Activated CD8-positive, alpha-beta memory T cell treated with anti-CD3 and anti-CD28 coated beads for 4 hours (primary cell): ENCODE results near the gene SRPK1.
"Not testable (repeated sequence)": the region's sequence is repeated elsewhere in the genome, so short reads cannot be mapped to it uniquely, and the experiment has no call there.

Source experiments
- DNase-seq, 2 donors: peaks; one replicate each; pipeline ENCODE4 v3.0.0-alpha.2; 2020; ENCODE audit warnings: low read depth in 2 of 2

Gene SRPK1

DNA sequence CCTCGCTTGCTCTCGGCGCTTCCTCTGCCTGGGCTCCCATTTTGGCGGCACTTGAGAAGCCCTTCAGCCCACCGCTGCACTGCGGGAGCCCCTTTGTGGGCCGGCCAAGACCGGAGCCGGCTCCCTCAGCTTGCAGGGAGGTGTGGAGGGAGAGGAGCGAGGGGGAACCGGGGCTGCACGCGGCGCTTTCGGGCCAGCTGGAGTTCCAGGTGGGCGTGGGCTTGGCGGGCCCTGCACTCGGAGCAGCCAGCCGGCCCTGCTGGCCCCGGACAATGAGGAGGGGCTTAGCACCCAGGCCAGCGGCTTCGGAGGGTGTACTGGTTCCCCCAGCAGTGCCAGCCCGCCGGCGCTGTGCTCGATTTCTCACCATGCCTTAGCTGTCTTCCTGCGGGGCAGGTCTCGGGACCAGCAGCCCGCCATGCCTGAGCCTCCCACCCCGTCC is 10.2 kb upstream of the SRPK1 start:
- no peak for DNase-seq

DNA sequence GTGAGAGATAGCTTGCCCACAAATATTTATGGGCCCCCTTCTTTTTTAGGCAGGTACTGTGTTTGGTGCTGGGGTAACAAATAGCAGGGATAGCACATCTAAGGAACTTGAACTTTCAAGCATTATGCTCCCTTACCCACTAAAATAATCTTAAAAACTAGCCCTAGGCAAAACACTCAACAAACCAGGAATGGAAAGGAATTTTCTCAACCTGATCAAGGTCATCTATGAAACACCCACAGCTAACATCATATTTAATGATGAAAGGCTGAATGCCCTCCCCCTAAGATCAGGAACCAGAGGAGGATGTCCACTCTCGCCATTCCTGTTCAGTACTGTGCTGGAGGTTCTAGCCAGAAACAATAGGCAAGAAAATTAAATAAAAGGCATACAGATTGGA is 8.7 kb upstream of the SRPK1 start:
- no peak for DNase-seq

DNA sequence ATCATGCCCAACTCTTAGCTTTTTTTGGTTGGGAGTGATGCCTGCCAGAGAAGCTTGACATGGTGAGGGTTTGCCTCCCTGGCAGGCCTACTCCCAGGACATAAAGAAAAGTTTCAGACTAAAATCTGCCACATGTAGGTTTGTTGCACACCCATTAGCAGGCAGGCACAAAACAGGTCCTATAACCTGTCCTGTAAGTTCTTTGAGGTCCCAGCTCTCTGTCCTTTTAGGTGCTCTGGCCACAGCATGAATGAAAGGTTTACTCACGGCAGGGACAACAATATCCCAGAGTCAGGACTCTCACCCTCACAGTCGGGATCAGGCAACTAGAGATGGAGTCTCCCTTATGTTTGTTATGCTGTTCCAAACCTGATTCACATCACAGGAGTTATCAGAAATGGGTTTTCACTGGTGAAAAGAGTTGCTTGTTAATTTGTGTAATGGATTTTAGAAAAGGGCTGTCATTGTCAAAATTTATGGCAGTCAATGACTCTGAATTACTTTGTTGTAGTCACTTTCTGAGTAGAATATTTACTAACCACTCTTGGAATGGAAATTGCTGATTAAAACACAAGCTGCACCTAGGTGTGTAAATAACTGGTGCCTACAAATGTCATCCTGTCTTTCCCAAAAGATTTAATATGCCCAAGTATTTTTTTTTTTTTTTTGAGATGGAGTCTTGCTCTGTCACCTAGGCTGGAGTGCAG is 5.8 kb upstream of the SRPK1 start:
- DNase-seq = no peak

DNA sequence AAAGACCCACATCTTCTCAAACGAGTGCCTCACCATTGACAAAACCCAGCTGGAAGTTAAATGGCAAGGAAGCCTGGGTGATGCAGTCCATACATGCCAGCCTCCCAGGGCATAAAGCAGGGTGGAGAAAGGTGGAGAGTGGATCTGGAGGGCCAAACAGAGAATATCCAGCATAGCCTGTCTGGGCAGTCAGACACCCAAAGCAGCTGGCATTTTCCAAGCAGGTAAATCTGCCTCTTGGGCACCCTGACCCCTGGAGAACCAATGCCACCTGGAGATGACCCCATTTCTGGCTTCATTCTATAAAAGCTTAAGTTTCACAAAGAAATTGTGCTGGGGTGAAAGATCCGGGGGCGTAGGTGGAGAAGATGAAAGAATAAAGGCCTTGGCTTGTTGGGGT is 5.1 kb upstream of the SRPK1 start:
- DNase-seq = no peak

DNA sequence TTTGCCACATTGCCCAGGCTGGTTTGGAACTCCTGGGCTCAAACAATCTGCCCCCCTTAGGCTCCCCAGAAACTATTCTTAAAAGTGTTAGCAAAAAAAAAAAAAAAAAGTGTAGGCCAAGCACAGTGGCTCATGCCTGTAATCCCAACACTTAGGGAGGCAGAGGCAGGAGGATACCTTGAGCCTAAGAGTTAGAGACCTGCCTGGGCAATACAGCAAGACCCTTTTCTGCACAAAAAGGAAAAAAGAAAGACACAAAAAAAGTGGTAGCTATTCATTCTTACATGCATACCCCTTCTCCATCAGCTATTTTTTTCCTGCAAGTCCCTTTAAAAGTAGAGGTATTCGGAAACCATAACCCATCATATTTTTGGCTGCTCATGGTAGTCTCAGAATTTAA is 3.2 kb upstream of the SRPK1 start:
- no peak for DNase-seq

DNA sequence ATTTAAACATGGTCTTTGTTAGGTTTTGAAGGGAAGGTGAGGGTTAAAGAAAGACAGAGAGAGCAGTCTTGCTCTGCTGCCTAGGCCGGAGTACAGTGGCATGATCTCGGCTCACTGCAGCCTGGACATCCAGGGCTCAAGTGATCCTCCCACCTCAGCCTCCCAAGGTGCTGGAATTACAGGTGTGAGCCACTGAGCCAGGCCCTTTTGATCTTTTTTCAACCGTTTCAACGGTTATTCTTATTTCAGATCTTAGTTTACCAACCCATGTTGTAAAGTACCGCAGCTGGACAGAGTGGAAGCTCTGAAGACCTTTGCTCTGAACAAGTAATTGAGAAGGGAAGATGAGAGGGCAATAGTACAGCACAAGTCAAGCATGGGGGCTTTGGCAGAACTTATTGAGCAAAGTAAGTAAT is 1.2 kb upstream of the SRPK1 start:
- DNase-seq = no peak

DNA sequence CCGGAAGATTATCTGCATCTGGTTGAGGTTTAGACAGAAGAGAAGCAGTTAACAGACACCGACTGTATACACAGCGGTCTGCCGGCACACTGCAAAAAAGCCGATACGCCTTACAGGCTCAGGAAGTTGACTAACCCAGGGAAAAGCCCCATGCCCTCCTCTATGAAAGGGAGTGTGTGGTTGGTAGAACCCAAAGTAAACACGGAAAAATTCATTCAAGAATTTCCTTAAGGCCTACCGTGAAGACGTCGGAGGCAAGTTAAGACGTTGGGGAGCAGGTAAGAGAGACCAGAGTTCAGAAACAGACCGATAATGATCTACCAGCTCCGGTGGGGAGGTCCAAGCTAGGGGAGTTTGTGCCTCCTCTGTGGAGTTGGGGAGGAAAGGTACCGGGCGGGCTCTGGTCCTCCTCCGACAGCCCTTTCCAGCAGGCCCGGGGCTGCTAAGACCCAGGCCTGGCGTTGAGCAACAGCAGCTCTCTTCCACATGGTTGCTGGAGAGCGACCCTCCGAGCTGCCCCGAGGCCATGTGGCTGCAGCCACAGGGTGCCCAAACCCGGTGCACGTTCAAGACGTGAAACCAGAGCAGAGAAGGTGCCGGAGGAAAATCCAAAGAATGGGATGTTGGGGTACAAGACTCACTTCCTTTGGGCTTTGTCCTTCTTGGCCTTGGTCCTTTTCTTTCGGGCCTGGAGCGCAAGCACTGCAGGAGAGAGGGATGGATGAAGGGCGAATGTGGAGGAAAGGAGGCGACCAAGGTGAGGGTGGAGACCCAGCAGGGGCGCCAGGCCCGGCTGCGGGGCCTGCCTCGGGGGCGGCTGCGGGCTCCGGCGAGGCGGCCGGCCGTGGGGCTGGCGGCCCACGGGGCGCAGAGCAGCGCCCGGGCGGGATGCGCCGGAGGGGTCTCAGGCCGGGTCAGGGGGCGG is 809 bp downstream of the SRPK1 start:
- peak in 1 of 2 donors; percentile 33 for DNase-seq

DNA sequence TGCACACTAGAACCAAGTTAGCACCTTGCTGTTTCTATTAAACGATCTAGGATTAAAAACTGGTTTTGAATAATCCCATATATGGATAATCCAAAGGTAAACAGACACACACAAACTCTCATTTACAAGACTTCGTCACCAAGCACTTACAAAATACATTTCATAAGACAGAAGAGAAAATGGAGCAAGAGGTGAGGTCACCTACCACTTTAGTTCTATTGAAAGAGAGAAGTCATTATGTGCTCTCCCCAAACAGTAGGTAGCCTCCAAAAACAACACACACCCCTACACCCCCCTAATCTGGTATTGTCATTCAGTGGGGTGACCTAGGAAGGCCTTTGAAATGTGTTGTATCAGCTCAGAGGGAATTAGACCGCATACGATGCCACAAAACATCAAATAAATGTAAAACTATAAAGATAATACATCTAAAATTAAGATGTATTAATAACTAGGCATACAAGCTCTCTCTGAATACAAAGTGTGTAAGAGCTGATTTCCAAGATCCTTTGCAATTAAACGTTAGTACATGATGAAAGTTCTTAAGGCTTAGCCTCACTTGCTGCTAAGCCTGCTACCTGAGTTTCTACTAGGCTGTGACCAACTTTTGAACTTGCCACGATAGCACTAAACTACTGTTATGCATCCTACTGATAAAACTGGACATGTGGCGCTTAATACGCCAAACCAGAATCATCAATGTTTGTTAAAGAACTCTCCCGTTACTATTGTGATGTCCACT is 1.6 kb downstream of the SRPK1 start:
- no peak for DNase-seq

DNA sequence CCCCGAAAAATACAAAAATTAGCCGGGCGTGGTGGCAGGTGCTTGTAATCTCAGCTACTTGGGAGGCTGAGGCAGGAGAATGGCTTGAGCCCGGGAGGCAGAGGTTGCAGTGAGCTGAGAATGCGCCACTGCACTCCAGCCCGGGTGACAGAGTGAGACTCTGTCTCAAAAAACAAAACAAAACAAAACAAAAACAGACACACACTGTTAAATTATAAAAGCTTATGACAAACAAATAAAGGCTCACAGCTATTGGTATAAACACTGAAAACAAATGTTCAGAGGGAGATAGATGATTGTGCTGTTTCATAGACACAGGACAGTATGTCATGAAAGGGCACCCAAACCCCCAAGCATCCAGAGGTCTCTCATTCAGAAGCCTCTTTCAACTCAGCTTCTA is 4.0 kb downstream of the SRPK1 start:
- not testable (repeated sequence) for DNase-seq

DNA sequence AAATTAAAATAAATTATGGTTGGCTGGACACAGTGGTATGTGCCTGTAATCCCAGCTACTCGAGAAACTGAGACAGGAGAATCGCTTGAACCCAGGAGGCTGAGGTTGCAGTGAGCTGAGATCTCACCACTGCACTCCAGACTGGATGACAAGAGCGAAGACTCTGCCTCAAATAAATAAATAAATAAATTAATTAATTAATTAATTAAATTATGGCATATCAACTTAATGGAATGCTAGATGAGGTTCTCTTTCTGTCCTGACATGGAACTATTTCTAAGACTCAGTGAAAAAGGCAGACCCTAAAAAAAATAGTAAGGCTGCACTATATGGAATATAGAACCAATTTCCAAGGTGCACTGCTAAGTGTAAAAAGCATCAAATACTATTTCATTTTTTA is 4.8 kb downstream of the SRPK1 start:
- DNase-seq = no peak

DNA sequence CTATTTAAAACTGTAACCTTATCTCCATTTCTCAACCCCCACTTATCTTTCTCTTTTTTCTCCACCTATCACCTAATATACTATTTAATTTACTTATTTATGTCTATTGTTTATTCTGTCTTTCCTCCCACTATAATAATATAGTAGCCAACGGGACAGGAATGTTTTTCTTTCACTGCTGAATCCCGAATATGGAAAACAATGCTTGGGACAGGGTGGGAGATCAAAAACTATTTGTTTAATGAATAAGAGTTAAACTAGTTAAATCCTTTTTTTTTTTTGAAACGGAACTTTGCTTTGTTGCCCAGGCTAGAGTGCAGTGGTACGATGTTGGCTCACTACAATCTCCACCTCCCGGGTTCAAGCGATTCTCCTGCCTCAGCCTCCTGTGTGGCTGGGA is 6.4 kb downstream of the SRPK1 start:
- DNase-seq = no peak

DNA sequence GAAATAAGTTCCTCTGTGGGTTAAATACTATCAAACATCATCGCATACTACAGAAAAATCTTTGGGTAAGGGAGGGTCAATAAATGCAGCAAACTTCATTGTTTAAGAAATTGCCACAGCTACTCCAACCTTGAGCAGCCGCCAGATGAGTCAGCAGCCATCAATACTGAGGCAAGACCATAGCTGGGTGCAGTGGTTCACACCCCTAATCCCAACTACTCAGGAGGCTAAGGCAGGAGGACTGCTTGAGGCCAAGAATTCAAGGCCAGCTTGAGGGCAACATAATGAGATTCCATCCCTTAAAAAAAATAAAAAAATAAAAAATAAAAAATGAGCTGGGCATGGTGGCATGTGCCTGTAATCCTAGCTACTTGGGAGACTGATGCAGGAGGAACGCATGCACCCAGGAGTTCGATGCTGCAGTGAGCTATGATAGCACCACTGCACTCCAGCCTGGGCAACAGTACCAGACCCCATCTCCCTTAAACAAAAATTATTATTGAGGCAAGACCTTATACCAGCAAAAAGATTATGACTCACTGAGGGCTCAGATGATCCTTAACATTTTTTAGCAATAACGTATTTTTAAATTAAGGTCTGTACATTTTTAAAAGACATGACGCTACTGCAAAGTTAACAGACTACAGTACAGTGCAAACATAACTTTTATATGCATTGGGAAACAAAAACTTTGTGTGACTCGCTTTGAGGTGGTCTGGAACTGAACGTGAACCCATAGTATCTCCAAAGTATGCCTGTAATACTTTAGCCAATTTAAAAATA is 8.8 kb downstream of the SRPK1 start:
- no peak for DNase-seq

DNA sequence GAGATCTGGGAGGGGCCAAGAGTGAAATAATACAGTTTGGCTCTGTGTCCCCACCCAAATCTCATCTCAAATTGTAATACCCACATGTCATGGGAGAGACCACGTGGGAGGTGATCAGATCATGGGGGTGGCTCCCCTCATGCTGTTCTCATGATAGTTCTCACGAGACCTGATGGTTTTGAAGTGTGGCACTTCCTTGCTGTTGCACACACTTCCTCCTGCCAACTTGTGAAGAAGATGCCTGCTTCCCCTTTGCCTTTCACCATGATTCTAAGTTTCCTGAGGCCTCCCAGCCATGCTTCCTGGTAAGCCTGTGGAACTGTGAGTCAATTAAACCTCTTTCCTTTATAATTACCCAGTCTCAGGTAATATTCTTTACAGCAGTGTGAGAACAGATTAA is 11.3 kb downstream of the SRPK1 start:
- not testable (repeated sequence) for DNase-seq

DNA sequence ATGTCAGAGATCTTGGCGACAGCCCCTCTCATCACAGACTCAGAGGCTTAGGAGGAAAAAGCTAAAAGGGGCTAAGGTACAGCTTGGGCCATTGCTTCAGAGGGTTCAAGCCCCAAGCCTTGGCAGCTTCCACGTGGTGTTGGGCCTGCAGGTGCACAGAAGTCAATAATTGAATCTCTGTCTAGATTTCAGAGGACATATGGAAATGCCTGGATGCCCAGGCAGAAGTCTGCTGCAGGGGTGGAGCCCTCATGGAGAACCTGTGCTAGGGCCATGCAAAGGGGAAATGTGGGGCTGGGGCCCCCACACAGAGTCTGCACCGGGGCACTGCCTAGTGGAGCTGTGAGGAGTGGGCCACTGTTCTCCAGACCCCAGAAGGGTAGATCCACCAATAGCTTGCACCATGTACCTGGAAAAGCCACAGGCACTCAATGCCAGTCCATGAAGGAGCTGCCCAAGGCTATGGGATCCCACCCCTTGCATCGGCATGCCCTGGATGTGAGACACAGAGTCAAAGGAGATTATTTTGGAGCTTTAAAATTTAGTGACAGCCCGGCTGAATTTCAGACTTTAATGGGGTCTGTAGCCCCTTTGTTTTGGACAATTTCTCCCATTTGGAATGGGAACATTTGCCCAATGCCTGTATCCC is 12.0 kb downstream of the SRPK1 start:
- DNase-seq = not testable (repeated sequence)

DNA sequence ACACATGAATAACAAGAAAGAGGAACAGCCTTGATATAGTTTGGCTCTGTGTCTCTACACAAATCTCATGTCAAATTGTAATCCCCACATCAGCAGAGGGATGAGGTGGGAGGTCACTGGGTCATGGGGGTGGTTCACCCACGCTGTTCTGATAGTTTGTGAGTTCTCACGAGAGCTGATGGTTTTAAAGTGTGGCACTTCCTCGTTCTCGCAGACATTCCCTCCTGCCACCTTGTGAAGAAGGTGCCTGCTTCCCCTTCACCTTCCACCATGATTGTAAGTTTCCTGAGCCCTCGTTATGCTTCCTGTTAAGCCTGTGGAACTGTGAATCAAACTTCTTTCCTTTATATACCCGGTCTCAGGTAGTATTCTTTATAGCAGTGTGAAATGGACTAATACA is 13.1 kb downstream of the SRPK1 start:
- no peak for DNase-seq

DNA sequence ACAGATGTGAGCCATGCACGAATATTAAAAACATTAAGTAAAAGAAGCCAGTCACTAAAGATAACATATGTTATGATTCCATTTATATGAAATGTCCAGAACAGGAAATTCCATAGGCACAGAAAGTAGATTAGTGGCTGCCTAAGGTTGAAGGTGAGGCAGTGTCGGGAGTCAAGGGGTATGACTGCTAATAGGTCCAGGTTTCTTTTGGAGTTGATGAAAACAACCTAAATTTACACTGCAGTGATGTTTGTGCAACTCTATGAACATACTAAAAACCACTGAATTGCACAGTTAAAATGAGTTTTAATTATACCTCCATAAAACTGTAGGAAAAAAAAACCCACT is 14.4 kb downstream of the SRPK1 start:
- DNase-seq = no peak

DNA sequence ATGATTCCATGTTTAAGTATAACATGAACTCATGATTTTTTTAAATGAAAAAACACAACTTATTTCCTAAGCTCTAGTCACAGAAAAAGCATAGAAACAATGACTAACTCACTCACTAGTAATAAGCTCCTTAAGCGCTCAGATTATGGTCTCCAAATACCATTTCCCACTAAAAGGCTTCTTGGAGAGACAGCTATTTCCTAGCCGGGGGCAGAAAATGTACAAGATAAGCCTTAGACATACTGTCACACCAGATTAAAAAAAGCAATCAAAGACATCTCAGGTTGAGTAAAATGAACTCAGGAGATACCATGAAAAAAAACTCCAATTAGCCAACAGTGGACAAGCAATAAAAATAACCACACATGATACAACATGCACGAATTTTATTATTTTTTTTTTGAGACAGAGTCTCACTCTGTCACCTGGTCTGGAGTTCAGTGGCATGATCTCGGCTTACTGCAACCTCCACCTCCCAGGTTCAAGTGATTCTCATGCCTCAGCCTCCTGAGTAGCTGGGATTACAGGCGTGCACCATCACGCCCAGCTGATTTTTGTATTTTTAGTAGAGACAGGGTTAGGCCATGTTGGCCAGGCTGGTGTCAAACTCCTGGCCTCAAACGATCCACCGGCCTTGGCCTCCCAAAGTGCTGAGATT is 14.9 kb downstream of the SRPK1 start:
- DNase-seq = no peak

DNA sequence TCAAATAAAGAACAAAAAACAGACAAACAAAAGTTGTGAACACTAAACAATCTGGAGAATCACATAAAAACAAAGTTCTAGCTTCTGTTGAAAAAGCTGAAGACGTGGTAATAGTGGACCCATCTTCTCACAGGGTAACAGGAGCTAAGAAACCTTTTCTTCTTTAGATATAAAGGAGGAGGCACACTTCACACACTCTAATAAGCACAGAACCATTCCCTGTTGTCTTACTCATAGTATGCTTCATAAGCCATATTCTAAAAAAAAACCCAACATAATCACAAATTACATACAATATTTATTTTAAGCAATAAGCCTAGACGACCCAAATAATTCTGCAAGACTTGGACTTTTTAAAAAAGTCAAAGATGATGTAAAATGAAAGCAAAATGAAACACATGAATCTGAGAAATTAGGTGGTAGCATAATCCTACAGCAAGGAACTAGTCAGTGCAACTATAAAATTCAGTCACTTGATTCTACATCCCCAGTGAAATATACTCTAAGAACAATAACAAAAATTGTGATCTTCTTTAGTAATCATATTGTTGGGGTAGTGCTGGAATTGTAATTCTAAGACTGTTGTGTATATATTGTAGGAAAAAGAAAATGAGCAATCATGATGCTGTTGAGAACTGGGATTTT is 15.6 kb downstream of the SRPK1 start:
- no peak for DNase-seq

DNA sequence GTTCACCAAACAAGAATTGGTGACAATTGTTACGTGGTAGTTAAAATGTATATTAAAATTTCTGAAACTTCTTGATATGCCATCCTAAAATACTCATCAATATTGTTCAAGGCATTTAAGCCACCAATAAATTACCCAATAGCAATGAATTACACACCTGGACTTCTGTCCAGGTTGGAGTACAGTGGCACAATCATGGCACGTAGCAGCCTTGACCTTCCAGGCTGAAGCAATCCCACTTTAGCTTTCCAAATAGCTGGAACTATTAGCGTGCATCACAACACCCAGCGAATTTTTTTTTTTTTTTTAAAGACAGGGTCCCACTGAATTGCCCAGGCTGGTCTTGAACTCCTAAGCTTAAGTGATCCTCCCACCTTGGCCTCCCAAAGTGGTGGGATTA is 17.2 kb downstream of the SRPK1 start:
- no peak for DNase-seq

DNA sequence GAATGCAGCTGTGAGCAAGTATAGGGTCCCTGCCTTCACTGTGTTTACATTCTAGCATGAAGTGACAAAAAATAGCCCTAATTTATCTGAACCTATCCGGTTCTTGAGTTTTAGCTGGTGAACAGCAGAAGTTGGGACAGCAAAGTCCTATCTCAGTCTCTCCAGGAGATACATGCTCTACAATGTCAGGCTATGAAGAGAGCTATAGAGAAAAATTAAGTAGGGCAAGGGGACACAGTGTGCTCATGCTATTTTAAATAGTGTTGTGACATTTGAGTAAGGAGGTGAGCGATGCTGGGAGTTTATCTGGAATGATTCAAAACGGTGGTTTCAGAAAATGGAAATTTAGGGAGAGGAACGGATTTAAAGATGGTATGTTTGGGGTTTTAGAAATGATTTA is 20.4 kb downstream of the SRPK1 start:
- DNase-seq = no peak
